Neuronal stem cell (in vitro differentiated cells): ENCODE measurements around the gene TBC1D19.

Experiments used
- DNase-seq: peaks from one replicate; pipeline ENCODE4 v3.0.0-alpha.2; 2013; ENCODE audit warnings: low spot score
- H2AFZ ChIP-seq: one replicate; pipeline ENCODE4 v1.6.1; 2013; ENCODE audit warnings: mild to moderate bottlenecking, low read length, inconsistent platforms
- H2AK5ac ChIP-seq: 2 replicates; pipeline ENCODE4 v1.6.1; 2013; ENCODE audit warnings: low read depth, mild to moderate bottlenecking, inconsistent platforms, low read length, moderate library complexity, mixed read lengths
- H2BK120ac ChIP-seq: 2 replicates; pipeline ENCODE4 v1.6.1; 2013; ENCODE audit warnings: low read depth, mild to moderate bottlenecking, inconsistent platforms, low read length, moderate library complexity, mixed read lengths
- H2BK12ac ChIP-seq: one replicate; pipeline ENCODE4 v1.6.1; 2013; ENCODE audit warnings: low read length, inconsistent platforms
- H2BK15ac ChIP-seq: 2 replicates; pipeline ENCODE4 v1.6.1; 2013; ENCODE audit warnings: mild to moderate bottlenecking, low read length, inconsistent platforms, mixed read lengths
- H2BK5ac ChIP-seq: one replicate; pipeline ENCODE4 v1.6.1; 2013; ENCODE audit warnings: inconsistent platforms, mild to moderate bottlenecking, low read length, moderate library complexity
- H3K14ac ChIP-seq: one replicate; pipeline ENCODE4 v1.6.1; 2013; ENCODE audit warnings: low read length, inconsistent platforms
- H3K18ac ChIP-seq: 2 replicates; pipeline ENCODE4 v1.6.1; 2013; ENCODE audit warnings: low read length, inconsistent platforms
- H3K23ac ChIP-seq: 2 replicates; pipeline ENCODE4 v1.6.1; 2013; ENCODE audit warnings: low read depth, mild to moderate bottlenecking, mixed read lengths, low read length, inconsistent platforms; ENCODE audit not compliant: poor library complexity
- H3K27ac ChIP-seq: replicated peaks from 3 replicates; pipeline ENCODE4 v1.5.1; 2013; ENCODE audit warnings: low read length, inconsistent platforms
- H3K27me3 ChIP-seq, 3 experiments: 2 replicates each; pipeline ENCODE4 v1.6.1; 2013; ENCODE audit warnings: low read length in 3 of 3, mild to moderate bottlenecking in 2 of 3, inconsistent platforms in 1 of 3, low read depth in 1 of 3, mixed read lengths in 1 of 3, moderate library complexity in 1 of 3; ENCODE audit not compliant: control insufficient read depth in 3 of 3, insufficient read depth in 3 of 3
- H3K36me3 ChIP-seq, 2 donors: replicated peaks in 1 of 2; 2 replicates each; pipeline ENCODE4 v1.6.1; 2013; ENCODE audit warnings: low read length in 2 of 2; ENCODE audit not compliant: control insufficient read depth in 2 of 2, insufficient read depth in 2 of 2
- H3K4ac ChIP-seq: 2 replicates; pipeline ENCODE4 v1.6.1; 2013; ENCODE audit warnings: inconsistent platforms, mild to moderate bottlenecking, low read length, moderate library complexity
- H3K4me1 ChIP-seq, 2 donors: 1 replicate in 1 of 2; 2 replicates in 1 of 2; pipeline ENCODE4 v1.6.1; 2013; ENCODE audit warnings: low read length in 2 of 2, low read depth in 1 of 2; ENCODE audit not compliant: control insufficient read depth in 2 of 2, insufficient read depth in 1 of 2
- H3K4me2 ChIP-seq: one replicate; pipeline ENCODE4 v1.6.1; 2013; ENCODE audit warnings: mild to moderate bottlenecking, low read length, inconsistent platforms; ENCODE audit not compliant: insufficient read depth, poor library complexity, severe bottlenecking
- H3K4me3 ChIP-seq, 2 donors: 2 replicates each; pipeline ENCODE4 v1.5.1; 2013; ENCODE audit warnings: low read length in 2 of 2, mild to moderate bottlenecking in 2 of 2, inconsistent platforms in 1 of 2, moderate library complexity in 1 of 2
- H3K79me1 ChIP-seq: one replicate; pipeline ENCODE4 v1.6.1; 2013; ENCODE audit warnings: low read depth, mild to moderate bottlenecking, inconsistent platforms, low read length, moderate library complexity
- H3K9ac ChIP-seq: one replicate; pipeline ENCODE4 v1.6.1; 2013; ENCODE audit warnings: mild to moderate bottlenecking, low read depth, low read length, inconsistent platforms; ENCODE audit not compliant: poor library complexity
- H3K9me3 ChIP-seq, 2 donors: replicated peaks in 1 of 2; 2 replicates each; pipeline versions ENCODE3 to v1.6.1; 2013; ENCODE audit warnings: low read length in 2 of 2, mild to moderate bottlenecking in 2 of 2, inconsistent platforms in 1 of 2, low read depth in 1 of 2, mixed read lengths in 1 of 2, moderate library complexity in 1 of 2; ENCODE audit not compliant: control insufficient read depth in 2 of 2, insufficient read depth in 1 of 2
- H4K8ac ChIP-seq: one replicate; pipeline ENCODE4 v1.6.1; 2013; ENCODE audit warnings: low read depth, mild to moderate bottlenecking, inconsistent platforms, low read length, moderate library complexity
- H4K91ac ChIP-seq: one replicate; pipeline ENCODE4 v1.6.1; 2013; ENCODE audit warnings: low read length, low read depth, mild to moderate bottlenecking, inconsistent platforms; ENCODE audit not compliant: poor library complexity
- WGBS, 2 donors: extraction: QIAGEN DNeasy Blood & Tissue Kit; methylation state at CpG; one replicate each; pipeline ENCODE4 v1.1.7; 2013; ENCODE audit warnings: missing lambda C conversion rate in 2 of 2, mixed read lengths in 1 of 2; ENCODE audit not compliant: insufficient read length in 2 of 2, insufficient replicate concordance in 1 of 2; ENCODE audit errors: extremely low coverage in 2 of 2; 5-methylcytosine and 5-hydroxymethylcytosine counted together

TBC1D19 gene

DNA sequence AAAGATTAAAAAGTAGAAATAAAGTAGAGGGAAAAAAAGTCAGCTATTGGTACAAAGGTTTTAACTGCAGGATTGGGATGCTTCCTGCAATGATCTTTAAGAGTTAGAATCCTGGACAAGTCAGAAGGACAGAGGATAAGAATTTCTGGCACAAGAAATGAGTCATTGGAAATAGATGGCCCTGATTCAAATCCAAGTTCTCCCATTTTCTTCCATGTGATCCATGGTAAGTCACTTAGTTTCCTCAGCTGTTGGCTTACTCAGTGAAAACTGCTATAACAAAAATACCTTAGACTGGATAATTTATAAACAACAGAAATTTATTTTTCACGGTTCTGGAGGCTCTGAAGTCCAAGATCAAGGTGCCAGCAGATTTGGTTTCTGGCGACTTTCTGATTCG lies 13.3 kb upstream of the TBC1D19 start:
- no peak overlapping the region for H3K4ac ChIP-seq
- no peak overlapping the region for H4K8ac ChIP-seq
- no peak overlapping the region for H2AFZ ChIP-seq
- H2BK15ac ChIP-seq = no peak overlapping the region
- no peak overlapping the region for H2BK120ac ChIP-seq
- H2AK5ac ChIP-seq = no peak overlapping the region
- no CpG with 5 or more reads among the region's 3 CpGs for WGBS, 2 donors
- no peak overlapping the region for H3K9ac ChIP-seq
- H3K9me3 ChIP-seq = no peaks in the 10 kb centered on the region
- H3K4me1 ChIP-seq = peaks cover 0 to 3% of the 10 kb centered on the region in 2 donors
- no peak overlapping the region for H2BK12ac ChIP-seq
- H3K36me3 ChIP-seq = no peaks in the 10 kb centered on the region
- no peak overlapping the region for H2BK5ac ChIP-seq
- no peaks in the 10 kb centered on the region for H3K79me1 ChIP-seq
- no peak overlapping the region for H3K18ac ChIP-seq
- no peak overlapping the region for H3K4me3 ChIP-seq
- no peak for DNase-seq
- no peak overlapping the region for H3K14ac ChIP-seq
- no peak overlapping the region for H3K23ac ChIP-seq
- H3K4me2 ChIP-seq = no peak overlapping the region
- H3K27me3 ChIP-seq = no peaks in the 10 kb centered on the region
- no peak overlapping the region for H4K91ac ChIP-seq
- H3K27ac ChIP-seq = no peak overlapping the region

GRCh38 chr4:26573389-26573794 lies 10.5 kb upstream of the TBC1D19 start:
- H2BK12ac ChIP-seq = no peak overlapping the region
- no peak overlapping the region for H4K8ac ChIP-seq
- no peak overlapping the region for H2BK5ac ChIP-seq
- H3K23ac ChIP-seq = no peak overlapping the region
- no peak overlapping the region for H3K18ac ChIP-seq
- H3K4me1 ChIP-seq = peaks cover 0 to 1% of the 10 kb centered on the region in 2 donors
- no peak overlapping the region for H3K4me2 ChIP-seq
- no peak overlapping the region for H2AK5ac ChIP-seq
- H3K4ac ChIP-seq = no peak overlapping the region
- no peak for DNase-seq
- no peaks in the 10 kb centered on the region for H3K9me3 ChIP-seq
- no peak overlapping the region for H3K14ac ChIP-seq
- no peak overlapping the region for H4K91ac ChIP-seq
- no peaks in the 10 kb centered on the region for H3K27me3 ChIP-seq
- no peaks in the 10 kb centered on the region for H3K79me1 ChIP-seq
- H2AFZ ChIP-seq = no peak overlapping the region
- no CpG with 5 or more reads among the region's 1 CpG for WGBS, 2 donors
- no peak overlapping the region for H3K4me3 ChIP-seq
- H2BK15ac ChIP-seq = no peak overlapping the region
- H3K9ac ChIP-seq = no peak overlapping the region
- H3K27ac ChIP-seq = no peak overlapping the region
- H3K36me3 ChIP-seq = no peaks in the 10 kb centered on the region
- H2BK120ac ChIP-seq = no peak overlapping the region

- no CpG with 5 or more reads among the region's 1 CpG for WGBS, 2 donors
- DNase-seq = no peak
- no peak overlapping the region for H2AK5ac ChIP-seq
Observed at GRCh38 chr4:26574563-26574962, 9.3 kb upstream of the TBC1D19 start.

GRCh38 chr4:26576231-26576739 lies 7.6 kb upstream of the TBC1D19 start:
- H3K23ac ChIP-seq = no peak overlapping the region
- H3K9ac ChIP-seq = no peak overlapping the region
- H3K4me2 ChIP-seq = no peak overlapping the region
- no peaks in the 10 kb centered on the region for H3K9me3 ChIP-seq
- no peak overlapping the region for H2BK5ac ChIP-seq
- no peak overlapping the region for H3K18ac ChIP-seq
- no peaks in the 10 kb centered on the region for H3K27me3 ChIP-seq
- no peaks in the 10 kb centered on the region for H3K36me3 ChIP-seq
- H4K91ac ChIP-seq = no peak overlapping the region
- H2AK5ac ChIP-seq = no peak overlapping the region
- H2BK12ac ChIP-seq = no peak overlapping the region
- H2BK120ac ChIP-seq = no peak overlapping the region
- no peak overlapping the region for H3K4ac ChIP-seq
- DNase-seq = no peak
- no peak overlapping the region for H2AFZ ChIP-seq
- no peak overlapping the region for H2BK15ac ChIP-seq
- H3K4me1 ChIP-seq = no peaks in the 10 kb centered on the region
- H3K14ac ChIP-seq = no peak overlapping the region
- H3K79me1 ChIP-seq = no peaks in the 10 kb centered on the region
- WGBS, 2 donors = no CpG with 5 or more reads among the region's 7 CpGs
- no peak overlapping the region for H3K27ac ChIP-seq
- no peak overlapping the region for H3K4me3 ChIP-seq
- H4K8ac ChIP-seq = no peak overlapping the region

More at GRCh38 chr4:26574563-26574962, 9.3 kb upstream of the TBC1D19 start:
- H3K27ac ChIP-seq = no peak overlapping the region
- H3K79me1 ChIP-seq = no peaks in the 10 kb centered on the region
- H3K9me3 ChIP-seq = no peaks in the 10 kb centered on the region
- no peak overlapping the region for H2BK15ac ChIP-seq
- no peak overlapping the region for H3K14ac ChIP-seq
- H3K36me3 ChIP-seq = no peaks in the 10 kb centered on the region
- no peaks in the 10 kb centered on the region for H3K27me3 ChIP-seq
- H3K9ac ChIP-seq = no peak overlapping the region
- H3K4me1 ChIP-seq = no peaks in the 10 kb centered on the region
- no peak overlapping the region for H4K91ac ChIP-seq
- H2AFZ ChIP-seq = peak overlapping the region; percentile 33
- H2BK120ac ChIP-seq = no peak overlapping the region
- H4K8ac ChIP-seq = no peak overlapping the region
- H3K4me3 ChIP-seq = no peak overlapping the region
- H2BK12ac ChIP-seq = no peak overlapping the region
- H3K18ac ChIP-seq = no peak overlapping the region
- H3K23ac ChIP-seq = no peak overlapping the region
- no peak overlapping the region for H2BK5ac ChIP-seq
- H3K4me2 ChIP-seq = no peak overlapping the region
- no peak overlapping the region for H3K4ac ChIP-seq
